CD4-positive, CD25-positive, alpha-beta regulatory T cell (primary cell): ENCODE measurements around the gene C13orf46. TPM values are rescaled to one million over a fixed set of nuclear protein-coding genes. Genes with fewer than 3 reads are reported as not detected.
A peak's percentile ranks its signal among the peaks of the same experiment; 100 is the strongest.

Experiments
- ATAC-seq, 2 donors: fragments of 150-1000 bp; cut with Tn5 transposase; one replicate each; pipeline ENCODE4 v1.10.0; 2021; ENCODE audit warnings: low read depth in 2 of 2, moderate number of reproducible peaks in 2 of 2, moderate library complexity in 1 of 2
- DNase-seq, 3 donors: peaks; one replicate each; pipeline versions ENCODE4 v3.0.0 to v3.0.0-alpha.2; 2012 to 2022; ENCODE audit warnings: mixed read lengths in 1 of 3
- H3K27ac ChIP-seq: one replicate; pipeline ENCODE4 v1.7.0; 2013; ENCODE audit warnings: mild to moderate bottlenecking, low read length; ENCODE audit not compliant: insufficient read depth, poor library complexity, severe bottlenecking
- H3K27me3 ChIP-seq: one replicate; pipeline ENCODE4 v1.7.0; 2013; ENCODE audit warnings: low read length; ENCODE audit not compliant: control insufficient read depth, insufficient read depth
- H3K36me3 ChIP-seq: one replicate; pipeline ENCODE4 v1.7.0; 2013; ENCODE audit warnings: mild to moderate bottlenecking, low read length, moderate library complexity; ENCODE audit not compliant: control insufficient read depth, insufficient read depth
- H3K4me1 ChIP-seq: 2 replicates; pipeline ENCODE4 v1.7.0; 2013; ENCODE audit warnings: mild to moderate bottlenecking, low read length; ENCODE audit not compliant: insufficient read depth, control insufficient read depth, poor library complexity, severe bottlenecking
- H3K4me3 ChIP-seq: one replicate; pipeline ENCODE4 v1.7.0; 2013; ENCODE audit warnings: low read depth, mild to moderate bottlenecking, low read length, moderate library complexity
- H3K9me3 ChIP-seq, 2 experiments: 1 replicate in 1 of 2; 2 replicates in 1 of 2; pipeline ENCODE4 v1.7.0; 2013; ENCODE audit warnings: low read length in 2 of 2, mild to moderate bottlenecking in 1 of 2, moderate library complexity in 1 of 2; ENCODE audit not compliant: control insufficient read depth in 2 of 2
- H3K27ac Mint-ChIP-seq, 3 donors: one replicate each; pipeline ENCODE4 v1.8.0; 2020 to 2022; ENCODE audit warnings: mild to moderate bottlenecking in 3 of 3, mixed read lengths in 3 of 3, moderate library complexity in 2 of 3
- H3K27me3 Mint-ChIP-seq: one replicate; pipeline ENCODE4 v1.8.0; 2022; ENCODE audit warnings: mild to moderate bottlenecking, mixed read lengths
- H3K36me3 Mint-ChIP-seq: one replicate; pipeline ENCODE4 v1.8.0; 2020; ENCODE audit warnings: mixed read lengths
- H3K4me1 Mint-ChIP-seq, 4 donors: one replicate each; pipeline ENCODE4 v1.8.0; 2020 to 2022; ENCODE audit warnings: mixed read lengths in 4 of 4, mild to moderate bottlenecking in 1 of 4
- H3K4me3 Mint-ChIP-seq, 4 donors: one replicate each; pipeline ENCODE4 v1.8.0; 2020 to 2022; ENCODE audit warnings: mild to moderate bottlenecking in 4 of 4, mixed read lengths in 4 of 4, moderate library complexity in 3 of 4
- H3K9me3 Mint-ChIP-seq, 7 donors: one replicate each; pipeline ENCODE4 v1.8.0; 2020 to 2022; ENCODE audit warnings: mixed read lengths in 7 of 7, mild to moderate bottlenecking in 3 of 7, moderate library complexity in 2 of 7
- polyA plus RNA-seq, 4 donors: library from polyadenylated mRNA; unstranded; fragments of 300-500 nt; fragmentation: Illumina TruSeq; gene quantifications; one replicate each; pipeline ENCODE4 v1.2.3, GENCODE V29; 2021
- total RNA-seq: library from RNA; stranded (reverse); gene quantifications from one replicate; pipeline ENCODE4 v1.2.3, GENCODE V29; 2022

Gene C13orf46
- total and polyA plus RNA-seq, 5 donors from 2014 or later = 0.16 to 21.2 (median 0.55) TPM

- H3K9me3 ChIP-seq = no peaks in the 10 kb centered on the region
- ATAC-seq (no peak), DNase-seq (no peak)
- H3K4me3 Mint-ChIP-seq = no peak overlapping the region
- no peak overlapping the region for H3K4me3 ChIP-seq
- H3K27me3 Mint-ChIP-seq = no peaks in the 10 kb centered on the region
- H3K27ac ChIP-seq = no peak overlapping the region
- no peaks in the 10 kb centered on the region for H3K4me1 ChIP-seq
- H3K9me3 Mint-ChIP-seq = no peaks in the 10 kb centered on the region
- H3K4me1 Mint-ChIP-seq = peaks cover 0 to 4% (median 1%) of the 10 kb centered on the region in 4 donors
- H3K27ac Mint-ChIP-seq = no peak overlapping the region
- H3K27me3 ChIP-seq = no peaks in the 10 kb centered on the region
- H3K36me3 Mint-ChIP-seq = peaks cover 23% of the 10 kb centered on the region
- peaks cover 91% of the 10 kb centered on the region for H3K36me3 ChIP-seq
Measured at GRCh38 chr13:114013336-114013735, 39.5 kb upstream of the C13orf46 start.

DNA sequence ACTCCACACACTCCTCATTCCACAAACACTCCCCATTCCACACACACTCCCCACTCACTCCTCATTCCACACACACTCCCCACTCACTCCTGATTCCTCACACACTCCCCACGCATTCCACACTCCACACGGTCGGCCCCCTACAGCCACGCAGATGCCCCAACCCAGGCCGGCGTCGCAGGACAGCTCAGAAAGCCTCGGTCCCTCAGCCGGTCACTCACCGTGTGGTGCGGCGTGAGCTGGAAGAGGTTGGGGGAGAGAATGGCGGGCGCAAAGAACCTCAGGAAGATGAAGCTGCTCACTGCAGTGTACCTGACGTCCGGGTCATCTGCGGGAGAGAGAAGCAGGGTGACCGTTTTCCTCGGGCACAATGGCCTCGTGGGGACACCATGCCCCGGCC lies 39.0 kb upstream of the C13orf46 start:
- Histone ChIP-seq H3K9me3 (no peaks in the 10 kb centered on the region), H3K36me3 (peaks cover 87% of the 10 kb centered on the region), H3K27me3 (no peaks in the 10 kb centered on the region), H3K27ac (no peak overlapping the region), H3K4me3 (no peak overlapping the region), H3K4me1 (no peaks in the 10 kb centered on the region)
- Mint-ChIP-seq H3K36me3 (peaks cover 23% of the 10 kb centered on the region), H3K4me1 (peaks cover 0 to 4% (median 1%) of the 10 kb centered on the region in 4 donors), H3K27me3 (no peaks in the 10 kb centered on the region), H3K4me3 (no peak overlapping the region), H3K9me3 (no peaks in the 10 kb centered on the region), H3K27ac (no peak overlapping the region)
- no peak for DNase-seq
- no peak for ATAC-seq

- no peak overlapping the region for H3K27ac ChIP-seq
- H3K9me3 ChIP-seq = no peaks in the 10 kb centered on the region
- H3K36me3 ChIP-seq = peaks cover 82% of the 10 kb centered on the region
- Mint-ChIP-seq H3K9me3 (no peaks in the 10 kb centered on the region), H3K36me3 (peaks cover 19% of the 10 kb centered on the region), H3K4me3 (no peak overlapping the region), H3K27me3 (no peaks in the 10 kb centered on the region), H3K4me1 (peaks cover 0 to 4% (median 1%) of the 10 kb centered on the region in 4 donors), H3K27ac (no peak overlapping the region)
- no peak overlapping the region for H3K4me3 ChIP-seq
- DNase-seq = no peak
- H3K27me3 ChIP-seq = no peaks in the 10 kb centered on the region
- H3K4me1 ChIP-seq = no peaks in the 10 kb centered on the region
- ATAC-seq = peak in 1 of 2 donors; percentile 16
Measured at GRCh38 chr13:114012141-114012540, 38.3 kb upstream of the C13orf46 start.

- Mint-ChIP-seq H3K9me3 (no peaks in the 10 kb centered on the region), H3K4me1 (peaks cover 0 to 4% (median 1%) of the 10 kb centered on the region in 4 donors), H3K36me3 (peaks cover 15% of the 10 kb centered on the region), H3K27ac (peak overlapping the region in 1 of 3 donors; percentile 79), H3K27me3 (no peaks in the 10 kb centered on the region), H3K4me3 (peak overlapping the region in 2 of 4 donors; percentile 19 to 24)
- H3K4me3 ChIP-seq = no peak overlapping the region
- no peak for ATAC-seq
- no peaks in the 10 kb centered on the region for H3K9me3 ChIP-seq
- no peaks in the 10 kb centered on the region for H3K27me3 ChIP-seq
- H3K27ac ChIP-seq = no peak overlapping the region
- H3K36me3 ChIP-seq = peaks cover 73% of the 10 kb centered on the region
- DNase-seq = no peak
- H3K4me1 ChIP-seq = no peaks in the 10 kb centered on the region
Measured at GRCh38 chr13:114011226-114011625, 37.4 kb upstream of the C13orf46 start.

- H3K4me1 ChIP-seq = no peaks in the 10 kb centered on the region
- H3K4me3 ChIP-seq = no peak overlapping the region
- ATAC-seq (peak in 1 of 2 donors; percentile 26), DNase-seq (peak in 2 of 3 donors; percentile 34 to 37)
- no peak overlapping the region for H3K27ac ChIP-seq
- Mint-ChIP-seq H3K27me3 (no peaks in the 10 kb centered on the region), H3K36me3 (peaks cover 14% of the 10 kb centered on the region), H3K9me3 (no peaks in the 10 kb centered on the region), H3K27ac (peak overlapping the region in 1 of 3 donors; percentile 79), H3K4me1 (peaks cover 0 to 4% (median 1%) of the 10 kb centered on the region in 4 donors), H3K4me3 (peak overlapping the region in 3 of 4 donors; percentile 3 to 24 (median 19))
- no peaks in the 10 kb centered on the region for H3K27me3 ChIP-seq
- H3K9me3 ChIP-seq = no peaks in the 10 kb centered on the region
- peaks cover 66% of the 10 kb centered on the region for H3K36me3 ChIP-seq
Measured at GRCh38 chr13:114010401-114011101, 36.7 kb upstream of the C13orf46 start.

DNA sequence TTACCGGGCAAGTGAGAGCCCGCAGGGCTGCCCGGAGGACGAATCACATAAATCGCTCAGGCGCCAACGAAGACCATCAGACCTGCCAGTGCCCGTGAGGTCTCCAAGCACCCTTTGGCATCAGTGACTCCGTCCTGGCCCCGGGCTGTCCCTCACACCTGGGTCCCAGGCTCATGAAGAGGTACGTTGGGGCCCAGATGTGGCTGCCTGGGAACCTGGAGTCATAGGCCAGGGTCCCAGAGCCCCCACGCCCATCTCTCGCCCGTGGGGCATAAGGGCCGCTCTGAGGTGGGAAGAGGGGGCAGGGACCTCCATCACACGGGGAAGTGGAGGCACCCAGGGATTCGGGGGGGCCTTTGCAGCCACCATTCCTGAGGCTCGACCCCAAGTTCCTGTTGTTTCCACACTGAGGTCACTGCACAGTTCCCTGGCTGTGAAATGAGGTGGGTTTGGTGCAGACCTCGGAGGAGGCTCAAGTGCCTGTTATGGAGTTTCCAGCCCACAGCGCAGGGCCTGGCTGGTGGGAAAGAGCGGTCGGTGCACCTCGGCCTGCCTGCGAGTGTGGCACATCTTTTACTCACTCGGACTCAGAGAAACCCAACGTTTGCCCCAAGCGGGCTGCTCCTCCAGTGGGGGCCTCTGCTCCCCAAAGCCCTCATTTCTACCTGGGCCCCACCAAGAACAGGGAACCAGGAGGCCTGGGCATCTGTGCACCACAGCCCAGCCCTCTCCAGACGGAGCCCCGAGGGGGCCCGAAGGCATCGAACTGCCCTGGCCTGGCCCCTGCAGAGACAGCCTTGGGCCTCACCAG lies 35.9 kb upstream of the C13orf46 start:
- DNase-seq = no peak
- H3K36me3 Mint-ChIP-seq = peaks cover 14% of the 10 kb centered on the region
- peak overlapping the region in 1 of 4 donors; percentile 50 for H3K4me3 Mint-ChIP-seq
- H3K36me3 ChIP-seq = peaks cover 64% of the 10 kb centered on the region
- no peaks in the 10 kb centered on the region for H3K9me3 Mint-ChIP-seq
- no peak for ATAC-seq
- no peak overlapping the region for H3K27ac ChIP-seq
- no peaks in the 10 kb centered on the region for H3K27me3 ChIP-seq
- peaks cover 0 to 4% (median 1%) of the 10 kb centered on the region in 4 donors for H3K4me1 Mint-ChIP-seq
- no peaks in the 10 kb centered on the region for H3K27me3 Mint-ChIP-seq
- H3K27ac Mint-ChIP-seq = no peak overlapping the region
- H3K4me1 ChIP-seq = no peaks in the 10 kb centered on the region
- H3K9me3 ChIP-seq = no peaks in the 10 kb centered on the region
- no peak overlapping the region for H3K4me3 ChIP-seq

- peaks cover 19% of the 10 kb centered on the region for H3K36me3 Mint-ChIP-seq
- Histone ChIP-seq H3K27ac (no peak overlapping the region), H3K4me1 (no peaks in the 10 kb centered on the region), H3K9me3 (no peaks in the 10 kb centered on the region), H3K27me3 (no peaks in the 10 kb centered on the region), H3K4me3 (no peak overlapping the region), H3K36me3 (peaks cover 64% of the 10 kb centered on the region)
- peak overlapping the region in 2 of 4 donors; percentile 2 to 50 for H3K4me3 Mint-ChIP-seq
- H3K9me3 Mint-ChIP-seq = no peaks in the 10 kb centered on the region
- no peak for ATAC-seq
- H3K27me3 Mint-ChIP-seq = no peaks in the 10 kb centered on the region
- DNase-seq = no peak
- H3K27ac Mint-ChIP-seq = no peak overlapping the region
- H3K4me1 Mint-ChIP-seq = peaks cover 0 to 4% (median 1%) of the 10 kb centered on the region in 4 donors
Measured at GRCh38 chr13:114008964-114009589, 35.2 kb upstream of the C13orf46 start.
